ENCODE data around the gene PGM5.

- TF ChIP-seq EZH2 (IDR thresholded peaks at IDR 0.05; ENCODE audit: insufficient read depth, poor library complexity, severe bottlenecking) (no peak), EZH2phosphoT487 (IDR thresholded peaks at IDR 0.05; ENCODE audit: insufficient read depth, low read depth) (no peak)
Measured at GRCh38 chr9:68472119-68472518, 115.7 kb downstream of the PGM5 start.
